Astrocyte (in vitro differentiated cells and primary cell): ENCODE data around the gene AGBL4.

ENCODE experiments used
- CTCF ChIP-seq: IDR thresholded peaks from 2 replicates; pipeline ENCODE4 v1.5.1; 2011; ENCODE audit warnings: low read depth, mild to moderate bottlenecking, inconsistent platforms, low read length, moderate library complexity; ENCODE audit not compliant: insufficient read depth
- EZH2 ChIP-seq: IDR thresholded peaks from 2 replicates; pipeline ENCODE4 v1.6.1; 2012; ENCODE audit warnings: mild to moderate bottlenecking, low read length, inconsistent platforms; ENCODE audit not compliant: insufficient read depth

GRCh38 chr1:49199564-49199963 lies 824.2 kb downstream of the AGBL4 start:
- no peak for TF ChIP-seq CTCF
- no peak for TF ChIP-seq EZH2
